RWPE2 (cell line): ENCODE data around the gene GOLGB1.

ENCODE experiments used
- ATAC-seq: fragments of 200-7000 bp; cut with Tn5 transposase; 3 replicates; pipeline ENCODE4 v1.9.1; 2021; ENCODE audit warnings: low read depth
- DNase-seq: peaks from one replicate; pipeline ENCODE4 v3.0.0-alpha.2; 2020; ENCODE audit warnings: low spot score
- H3K27ac ChIP-seq: fragments of 450-650 bp; 2 replicates; pipeline ENCODE4 v1.5.1; 2017; ENCODE audit warnings: mild to moderate bottlenecking; ENCODE audit not compliant: poor library complexity, severe bottlenecking
- H3K27me3 ChIP-seq: fragments of 250-450 bp; sonication (Bioruptor Pico); 2 replicates; pipeline ENCODE4 v1.5.1; 2021; ENCODE audit warnings: mild to moderate bottlenecking, moderate library complexity; ENCODE audit not compliant: insufficient read depth, poor library complexity, severe bottlenecking
- H3K36me3 ChIP-seq: fragments of 250-450 bp; sonication (Bioruptor Pico); 2 replicates; pipeline ENCODE4 v1.5.1; 2020; ENCODE audit warnings: low read depth, mild to moderate bottlenecking, moderate library complexity
- H3K4me1 ChIP-seq: fragments of 250-450 bp; sonication (Bioruptor Pico); 2 replicates; pipeline ENCODE4 v1.5.1; 2021; ENCODE audit warnings: mild to moderate bottlenecking, moderate library complexity; ENCODE audit not compliant: insufficient read depth, poor library complexity, severe bottlenecking
- H3K4me3 ChIP-seq: fragments of 250-450 bp; sonication (Bioruptor Pico); 2 replicates; pipeline ENCODE4 v1.5.1; 2021; ENCODE audit warnings: mild to moderate bottlenecking, moderate library complexity; ENCODE audit not compliant: severe bottlenecking
- H3K9me3 ChIP-seq: fragments of 250-450 bp; sonication (Bioruptor Pico); 2 replicates; pipeline ENCODE4 v1.5.1; 2021; ENCODE audit warnings: mild to moderate bottlenecking, moderate library complexity; ENCODE audit not compliant: severe bottlenecking
- TF ChIP-seq, protein P1 (sequence below): fragments of 450-650 bp; IDR thresholded peaks from one replicate; pipeline ENCODE4 v1.5.1; 2017; ENCODE audit warnings: mild to moderate bottlenecking, moderate library complexity; ENCODE audit not compliant: poor library complexity, severe bottlenecking

The GOLGB1 gene

GRCh38 chr3:121719423-121719822 lies 30.1 kb downstream of the GOLGB1 start:
- Histone ChIP-seq H3K4me1 (no peaks in the 10 kb centered on the region), H3K9me3 (no peaks in the 10 kb centered on the region), H3K36me3 (peaks cover 97% of the 10 kb centered on the region), H3K27ac (no peak overlapping the region), H3K4me3 (no peak overlapping the region), H3K27me3 (no peaks in the 10 kb centered on the region)
- TF ChIP-seq, protein P1, sequence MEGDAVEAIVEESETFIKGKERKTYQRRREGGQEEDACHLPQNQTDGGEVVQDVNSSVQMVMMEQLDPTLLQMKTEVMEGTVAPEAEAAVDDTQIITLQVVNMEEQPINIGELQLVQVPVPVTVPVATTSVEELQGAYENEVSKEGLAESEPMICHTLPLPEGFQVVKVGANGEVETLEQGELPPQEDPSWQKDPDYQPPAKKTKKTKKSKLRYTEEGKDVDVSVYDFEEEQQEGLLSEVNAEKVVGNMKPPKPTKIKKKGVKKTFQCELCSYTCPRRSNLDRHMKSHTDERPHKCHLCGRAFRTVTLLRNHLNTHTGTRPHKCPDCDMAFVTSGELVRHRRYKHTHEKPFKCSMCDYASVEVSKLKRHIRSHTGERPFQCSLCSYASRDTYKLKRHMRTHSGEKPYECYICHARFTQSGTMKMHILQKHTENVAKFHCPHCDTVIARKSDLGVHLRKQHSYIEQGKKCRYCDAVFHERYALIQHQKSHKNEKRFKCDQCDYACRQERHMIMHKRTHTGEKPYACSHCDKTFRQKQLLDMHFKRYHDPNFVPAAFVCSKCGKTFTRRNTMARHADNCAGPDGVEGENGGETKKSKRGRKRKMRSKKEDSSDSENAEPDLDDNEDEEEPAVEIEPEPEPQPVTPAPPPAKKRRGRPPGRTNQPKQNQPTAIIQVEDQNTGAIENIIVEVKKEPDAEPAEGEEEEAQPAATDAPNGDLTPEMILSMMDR: no peak
- no peak for ATAC-seq
- no peak for DNase-seq

- DNase-seq (no peak), ATAC-seq (no peak)
- Histone ChIP-seq H3K9me3 (no peaks in the 10 kb centered on the region), H3K4me1 (no peaks in the 10 kb centered on the region), H3K27me3 (no peaks in the 10 kb centered on the region), H3K4me3 (no peak overlapping the region), H3K36me3 (peaks cover 98% of the 10 kb centered on the region), H3K27ac (no peak overlapping the region)
- TF ChIP-seq, protein P1: no peak
These were observed 31.2 kb downstream of the GOLGB1 start for GRCh38 chr3:121718205-121718846.

GRCh38 chr3:121710347-121710746 lies 39.2 kb downstream of the GOLGB1 start:
- Histone ChIP-seq H3K27ac (no peak overlapping the region), H3K9me3 (no peaks in the 10 kb centered on the region), H3K4me3 (no peak overlapping the region), H3K4me1 (peaks cover 4% of the 10 kb centered on the region), H3K27me3 (no peaks in the 10 kb centered on the region), H3K36me3 (peaks cover 54% of the 10 kb centered on the region)
- TF ChIP-seq, protein P1: no peak
- ATAC-seq (no peak), DNase-seq (no peak)

DNA sequence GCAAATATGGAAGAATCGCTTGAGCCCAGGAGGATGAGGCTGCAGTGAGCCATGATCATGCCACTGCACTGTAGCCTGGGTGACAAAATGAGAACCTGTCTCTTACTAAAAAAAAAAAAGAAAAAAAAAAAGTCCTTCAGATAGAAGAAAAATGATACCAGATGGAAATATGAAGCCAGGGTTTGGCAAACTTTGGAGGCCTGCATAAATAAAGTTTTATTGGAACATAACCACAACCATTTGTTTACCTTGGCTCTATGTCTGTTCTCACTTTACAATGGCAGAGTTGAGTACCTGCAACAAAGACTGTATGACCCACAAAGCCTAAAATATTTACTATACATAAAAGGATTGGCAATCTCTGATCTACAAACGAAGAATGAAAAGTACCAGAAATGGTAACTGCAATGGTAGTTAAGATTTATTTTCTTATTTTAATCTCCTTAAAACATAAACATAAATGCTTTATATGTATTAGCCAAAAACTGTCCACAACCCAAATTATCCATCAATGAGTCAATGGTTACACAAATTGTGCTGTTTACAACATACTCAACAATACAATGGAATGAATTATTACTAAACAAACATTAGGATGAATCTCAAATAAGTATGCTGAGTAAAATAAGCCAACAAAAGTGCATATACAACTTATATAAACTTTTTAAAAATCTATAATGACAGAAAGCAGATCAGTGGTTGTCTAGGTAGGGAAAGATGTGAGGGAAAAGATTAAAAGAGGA lies 41.8 kb downstream of the GOLGB1 start:
- no peak overlapping the region for H3K27ac ChIP-seq
- TF ChIP-seq, protein P1: no peak
- ATAC-seq (no peak), DNase-seq (no peak)
- no peak overlapping the region for H3K4me3 ChIP-seq
- no peaks in the 10 kb centered on the region for H3K9me3 ChIP-seq
- H3K4me1 ChIP-seq: peaks cover 4% of the 10 kb centered on the region
- H3K27me3 ChIP-seq: no peaks in the 10 kb centered on the region
- H3K36me3 ChIP-seq: peaks cover 54% of the 10 kb centered on the region

DNA sequence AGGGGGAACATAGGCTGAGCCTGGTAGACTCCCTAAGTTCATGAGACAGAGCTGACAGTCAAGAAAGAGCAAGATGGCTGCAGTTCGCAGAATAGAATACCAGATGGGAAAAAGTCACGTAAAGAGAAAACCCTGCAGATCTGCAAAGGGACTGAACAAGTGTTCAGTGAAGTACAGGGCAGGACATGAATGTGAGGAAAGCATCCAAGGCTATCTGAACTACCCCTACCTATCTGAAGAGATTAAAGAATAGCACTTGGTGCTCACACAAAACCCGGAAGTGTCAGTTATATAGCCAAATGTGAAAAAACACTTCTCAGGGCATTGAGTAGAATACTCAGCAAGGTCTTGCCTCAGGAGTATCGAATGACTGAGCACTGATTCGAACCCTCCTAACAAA lies 44.0 kb downstream of the GOLGB1 start:
- ATAC-seq (no peak), DNase-seq (no peak)
- no peaks in the 10 kb centered on the region for H3K9me3 ChIP-seq
- H3K27ac ChIP-seq: no peak overlapping the region
- TF ChIP-seq, protein P1: no peak
- H3K4me1 ChIP-seq: peaks cover 4% of the 10 kb centered on the region
- peaks cover 58% of the 10 kb centered on the region for H3K36me3 ChIP-seq
- no peaks in the 10 kb centered on the region for H3K27me3 ChIP-seq
- no peak overlapping the region for H3K4me3 ChIP-seq
